ENCODE data around the gene CD79B. TPM values are rescaled to one million over a fixed set of nuclear protein-coding genes. Genes with fewer than 3 reads are reported as not detected.
A peak's percentile ranks its signal among the peaks of the same experiment; 100 is the strongest.

Gene CD79B
- total and polyA plus RNA-seq, 2 of the 13 experiments (the other 11 are each of a cell fraction or from before 2014, with no cell fraction given) = not detected

GRCh38 chr17:63962298-63962744 is 30.2 kb upstream of the CD79B start (continued):
- TF ChIP-seq GABPB1 (CRISPR knock-in tag; IDR thresholded peaks at IDR 0.05) (peak; percentile 22; the same call in 1 of the 2 replicates), ZNF609 (CRISPR knock-in tag; IDR thresholded peaks at IDR 0.05; ENCODE audit: borderline replicate concordance) (peak; percentile 72; the same call in 1 of the 2 replicates), ZSCAN25 (CRISPR knock-in tag; IDR thresholded peaks at IDR 0.05) (no peak), TBL1XR1 (IDR thresholded peaks at IDR 0.05; ENCODE audit: borderline replicate concordance, low read length, partially characterized antibody) (peak; percentile 24), HNRNPUL1 (IDR thresholded peaks at IDR 0.05; ENCODE audit: low read depth, low read length) (no peak), HOXA5 (CRISPR knock-in tag; IDR thresholded peaks at IDR 0.05) (no peak), TCF7L2 (IDR thresholded peaks at IDR 0.05; ENCODE audit: low read depth, low read length) (no peak), JUN (CRISPR knock-in tag; IDR thresholded peaks at IDR 0.05) (peak; percentile 62; the same call in 1 of the 2 replicates), DNMT1 (CRISPR knock-in tag; IDR thresholded peaks at IDR 0.05) (no peak), ZNF382 (CRISPR knock-in tag; IDR thresholded peaks at IDR 0.05; ENCODE audit: borderline replicate concordance) (no peak), NPAS2 (CRISPR knock-in tag; IDR thresholded peaks at IDR 0.05; ENCODE audit: borderline replicate concordance) (no peak), RBFOX2 (IDR thresholded peaks at IDR 0.05; ENCODE audit: low read depth, low read length) (no peak), SALL1 (CRISPR knock-in tag; IDR thresholded peaks at IDR 0.05) (peak; percentile 71; the same call in 1 of the 2 replicates)
- TF ChIP-seq, protein P1, sequence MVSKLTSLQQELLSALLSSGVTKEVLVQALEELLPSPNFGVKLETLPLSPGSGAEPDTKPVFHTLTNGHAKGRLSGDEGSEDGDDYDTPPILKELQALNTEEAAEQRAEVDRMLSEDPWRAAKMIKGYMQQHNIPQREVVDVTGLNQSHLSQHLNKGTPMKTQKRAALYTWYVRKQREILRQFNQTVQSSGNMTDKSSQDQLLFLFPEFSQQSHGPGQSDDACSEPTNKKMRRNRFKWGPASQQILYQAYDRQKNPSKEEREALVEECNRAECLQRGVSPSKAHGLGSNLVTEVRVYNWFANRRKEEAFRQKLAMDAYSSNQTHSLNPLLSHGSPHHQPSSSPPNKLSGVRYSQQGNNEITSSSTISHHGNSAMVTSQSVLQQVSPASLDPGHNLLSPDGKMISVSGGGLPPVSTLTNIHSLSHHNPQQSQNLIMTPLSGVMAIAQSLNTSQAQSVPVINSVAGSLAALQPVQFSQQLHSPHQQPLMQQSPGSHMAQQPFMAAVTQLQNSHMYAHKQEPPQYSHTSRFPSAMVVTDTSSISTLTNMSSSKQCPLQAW (CRISPR knock-in tag; IDR thresholded peaks at IDR 0.05) = peak; percentile 75; the same call in 1 of the 2 replicates
- TF ChIP-seq, protein P2, sequence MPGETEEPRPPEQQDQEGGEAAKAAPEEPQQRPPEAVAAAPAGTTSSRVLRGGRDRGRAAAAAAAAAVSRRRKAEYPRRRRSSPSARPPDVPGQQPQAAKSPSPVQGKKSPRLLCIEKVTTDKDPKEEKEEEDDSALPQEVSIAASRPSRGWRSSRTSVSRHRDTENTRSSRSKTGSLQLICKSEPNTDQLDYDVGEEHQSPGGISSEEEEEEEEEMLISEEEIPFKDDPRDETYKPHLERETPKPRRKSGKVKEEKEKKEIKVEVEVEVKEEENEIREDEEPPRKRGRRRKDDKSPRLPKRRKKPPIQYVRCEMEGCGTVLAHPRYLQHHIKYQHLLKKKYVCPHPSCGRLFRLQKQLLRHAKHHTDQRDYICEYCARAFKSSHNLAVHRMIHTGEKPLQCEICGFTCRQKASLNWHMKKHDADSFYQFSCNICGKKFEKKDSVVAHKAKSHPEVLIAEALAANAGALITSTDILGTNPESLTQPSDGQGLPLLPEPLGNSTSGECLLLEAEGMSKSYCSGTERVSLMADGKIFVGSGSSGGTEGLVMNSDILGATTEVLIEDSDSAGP (CRISPR knock-in tag; IDR thresholded peaks at IDR 0.05; ENCODE audit: borderline replicate concordance) = no peak
- TF ChIP-seq, protein P3, sequence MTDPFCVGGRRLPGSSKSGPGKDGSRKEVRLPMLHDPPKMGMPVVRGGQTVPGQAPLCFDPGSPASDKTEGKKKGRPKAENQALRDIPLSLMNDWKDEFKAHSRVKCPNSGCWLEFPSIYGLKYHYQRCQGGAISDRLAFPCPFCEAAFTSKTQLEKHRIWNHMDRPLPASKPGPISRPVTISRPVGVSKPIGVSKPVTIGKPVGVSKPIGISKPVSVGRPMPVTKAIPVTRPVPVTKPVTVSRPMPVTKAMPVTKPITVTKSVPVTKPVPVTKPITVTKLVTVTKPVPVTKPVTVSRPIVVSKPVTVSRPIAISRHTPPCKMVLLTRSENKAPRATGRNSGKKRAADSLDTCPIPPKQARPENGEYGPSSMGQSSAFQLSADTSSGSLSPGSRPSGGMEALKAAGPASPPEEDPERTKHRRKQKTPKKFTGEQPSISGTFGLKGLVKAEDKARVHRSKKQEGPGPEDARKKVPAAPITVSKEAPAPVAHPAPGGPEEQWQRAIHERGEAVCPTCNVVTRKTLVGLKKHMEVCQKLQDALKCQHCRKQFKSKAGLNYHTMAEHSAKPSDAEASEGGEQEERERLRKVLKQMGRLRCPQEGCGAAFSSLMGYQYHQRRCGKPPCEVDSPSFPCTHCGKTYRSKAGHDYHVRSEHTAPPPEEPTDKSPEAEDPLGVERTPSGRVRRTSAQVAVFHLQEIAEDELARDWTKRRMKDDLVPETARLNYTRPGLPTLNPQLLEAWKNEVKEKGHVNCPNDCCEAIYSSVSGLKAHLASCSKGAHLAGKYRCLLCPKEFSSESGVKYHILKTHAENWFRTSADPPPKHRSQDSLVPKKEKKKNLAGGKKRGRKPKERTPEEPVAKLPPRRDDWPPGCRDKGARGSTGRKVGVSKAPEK (CRISPR knock-in tag; IDR thresholded peaks at IDR 0.05; ENCODE audit: borderline replicate concordance) = no peak
- TF ChIP-seq, protein P4, sequence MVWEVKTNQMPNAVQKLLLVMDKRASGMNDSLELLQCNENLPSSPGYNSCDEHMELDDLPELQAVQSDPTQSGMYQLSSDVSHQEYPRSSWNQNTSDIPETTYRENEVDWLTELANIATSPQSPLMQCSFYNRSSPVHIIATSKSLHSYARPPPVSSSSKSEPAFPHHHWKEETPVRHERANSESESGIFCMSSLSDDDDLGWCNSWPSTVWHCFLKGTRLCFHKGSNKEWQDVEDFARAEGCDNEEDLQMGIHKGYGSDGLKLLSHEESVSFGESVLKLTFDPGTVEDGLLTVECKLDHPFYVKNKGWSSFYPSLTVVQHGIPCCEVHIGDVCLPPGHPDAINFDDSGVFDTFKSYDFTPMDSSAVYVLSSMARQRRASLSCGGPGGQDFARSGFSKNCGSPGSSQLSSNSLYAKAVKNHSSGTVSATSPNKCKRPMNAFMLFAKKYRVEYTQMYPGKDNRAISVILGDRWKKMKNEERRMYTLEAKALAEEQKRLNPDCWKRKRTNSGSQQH (CRISPR knock-in tag; IDR thresholded peaks at IDR 0.05; ENCODE audit: low read depth) = no peak
